Upper lobe of left lung (tissue), 6 donors: ENCODE data around the gene DLGAP1. TPM values are rescaled to one million over a fixed set of nuclear protein-coding genes. Genes with fewer than 3 reads are reported as not detected.

Experiments
- ATAC-seq, 2 donors: fragments of 200-7000 bp; cut with Tn5 transposase; one replicate each; pipeline ENCODE4 v1.9.1; 2022; ENCODE audit warnings: mild to moderate bottlenecking in 2 of 2, moderate library complexity in 2 of 2; ENCODE audit not compliant: low FRiP score in 2 of 2
- DNase-seq, 2 donors: peaks; one replicate each; pipeline ENCODE4 v3.0.0-alpha.2; 2019 to 2020
- H3K27ac ChIP-seq, 4 donors: fragments of 200-600 bp; sonication (generic); one replicate each; pipeline ENCODE4 v1.5.1; 2016 to 2019
- H3K27me3 ChIP-seq, 4 donors: fragments of 200-600 bp; sonication (generic); one replicate each; pipeline ENCODE4 v1.5.1; 2017 to 2019
- H3K36me3 ChIP-seq, 4 donors: fragments of 200-600 bp; sonication (generic); one replicate each; pipeline ENCODE4 v1.5.1; 2016 to 2019
- H3K4me1 ChIP-seq, 4 donors: fragments of 200-600 bp; sonication (generic); one replicate each; pipeline ENCODE4 v1.5.1; 2018 to 2019
- H3K4me3 ChIP-seq, 4 donors: fragments of 200-600 bp; sonication (generic); one replicate each; pipeline ENCODE4 v1.5.1; 2017 to 2019; ENCODE audit warnings: mild to moderate bottlenecking in 2 of 4, moderate library complexity in 1 of 4
- H3K9me3 ChIP-seq, 4 donors: fragments of 200-600 bp; sonication (generic); one replicate each; pipeline ENCODE4 v1.5.1; 2018 to 2019
- EP300 ChIP-seq, 4 donors: sonication (generic); formaldehyde crosslinking; IDR thresholded peaks; one replicate each; pipeline ENCODE4 v1.5.1; 2017; ENCODE audit warnings: antibody characterized with exemption in 4 of 4, control low read depth in 2 of 4
- POLR2A ChIP-seq, 4 donors: fragments of 450-650 bp; IDR thresholded peaks; one replicate each; pipeline ENCODE4 v1.5.1; 2016 to 2017; ENCODE audit warnings: antibody characterized with exemption in 4 of 4, mild to moderate bottlenecking in 2 of 4
- POLR2AphosphoS5 ChIP-seq, 2 donors: sonication (generic); formaldehyde crosslinking; IDR thresholded peaks; one replicate each; pipeline ENCODE4 v1.5.1; 2017; ENCODE audit warnings: antibody characterized with exemption in 2 of 2
- WGBS, 2 donors: methylation state at CpG; one replicate each; pipeline ENCODE4 v1.1.5; 2017 to 2018; 5-methylcytosine and 5-hydroxymethylcytosine counted together
- total RNA-seq, 6 donors: library from RNA; depleted of rRNA in 4 of 6; stranded (reverse); fragments of >200 nt in 4 of 6; gene quantifications; one replicate each; pipeline versions ENCODE4 v1.1.0 to v1.2.1, GENCODE V29; 2016 to 2021
- TF ChIP-seq, protein P1 (sequence below), 6 experiments: fragments of 450-650 bp in 4 of 6; fragments of 200-600 bp in 2 of 6; sonication (generic) in 2 of 6; IDR thresholded peaks; one replicate each; pipeline ENCODE4 v1.5.1; 2016 to 2019; ENCODE audit warnings: antibody characterized with exemption in 6 of 6
- donor health status: DM: no; HTN: no; CAD: no; lungs with moderate emphysema.
- donor health status: DM: no; HTN: yes; CAD: no; lungs with severe emphysema.

Gene DLGAP1
- total RNA-seq, 6 donors from 2014 or later = 2.1 to 4.6 (median 3.6) TPM

- H3K9me3 ChIP-seq = no peaks in the 10 kb centered on the region
- H3K36me3 ChIP-seq = no peaks in the 10 kb centered on the region
- no peak overlapping the region for H3K27ac ChIP-seq
- no peak overlapping the region for H3K4me3 ChIP-seq
- peaks cover 0 to 5% (median 4%) of the 10 kb centered on the region in 4 donors for H3K4me1 ChIP-seq
- TF ChIP-seq, protein P1, sequence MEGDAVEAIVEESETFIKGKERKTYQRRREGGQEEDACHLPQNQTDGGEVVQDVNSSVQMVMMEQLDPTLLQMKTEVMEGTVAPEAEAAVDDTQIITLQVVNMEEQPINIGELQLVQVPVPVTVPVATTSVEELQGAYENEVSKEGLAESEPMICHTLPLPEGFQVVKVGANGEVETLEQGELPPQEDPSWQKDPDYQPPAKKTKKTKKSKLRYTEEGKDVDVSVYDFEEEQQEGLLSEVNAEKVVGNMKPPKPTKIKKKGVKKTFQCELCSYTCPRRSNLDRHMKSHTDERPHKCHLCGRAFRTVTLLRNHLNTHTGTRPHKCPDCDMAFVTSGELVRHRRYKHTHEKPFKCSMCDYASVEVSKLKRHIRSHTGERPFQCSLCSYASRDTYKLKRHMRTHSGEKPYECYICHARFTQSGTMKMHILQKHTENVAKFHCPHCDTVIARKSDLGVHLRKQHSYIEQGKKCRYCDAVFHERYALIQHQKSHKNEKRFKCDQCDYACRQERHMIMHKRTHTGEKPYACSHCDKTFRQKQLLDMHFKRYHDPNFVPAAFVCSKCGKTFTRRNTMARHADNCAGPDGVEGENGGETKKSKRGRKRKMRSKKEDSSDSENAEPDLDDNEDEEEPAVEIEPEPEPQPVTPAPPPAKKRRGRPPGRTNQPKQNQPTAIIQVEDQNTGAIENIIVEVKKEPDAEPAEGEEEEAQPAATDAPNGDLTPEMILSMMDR (IDR thresholded peaks at IDR 0.05) = no peak
- no peak for TF ChIP-seq EP300 (IDR thresholded peaks at IDR 0.05)
- TF ChIP-seq POLR2A (IDR thresholded peaks at IDR 0.05) = no peak
- no peak for TF ChIP-seq POLR2AphosphoS5 (IDR thresholded peaks at IDR 0.05)
- no peaks in the 10 kb centered on the region for H3K27me3 ChIP-seq
- ATAC-seq = no peak
- DNase-seq = no peak
- WGBS, 2 donors = 84 to 94% methylated on average over 3 of the region's 3 CpGs
Observed at GRCh38 chr18:3471141-3471648, 983.9 kb downstream of the DLGAP1 start.

- 77 to 83% methylated on average over 8 of the region's 8 CpGs for WGBS, 2 donors
- Histone ChIP-seq H3K4me3 (no peak overlapping the region), H3K4me1 (peaks cover 0 to 8% (median 4%) of the 10 kb centered on the region in 4 donors), H3K27me3 (no peaks in the 10 kb centered on the region), H3K36me3 (no peaks in the 10 kb centered on the region), H3K9me3 (no peaks in the 10 kb centered on the region), H3K27ac (no peak overlapping the region)
- TF ChIP-seq POLR2A (IDR thresholded peaks at IDR 0.05) (no peak), POLR2AphosphoS5 (IDR thresholded peaks at IDR 0.05) (no peak), EP300 (IDR thresholded peaks at IDR 0.05) (no peak)
- TF ChIP-seq, protein P1 (IDR thresholded peaks at IDR 0.05) = no peak
- DNase-seq (peak in 1 of 2 donors; percentile 46), ATAC-seq (no peak)
Observed at GRCh38 chr18:3468833-3469232, 986.3 kb downstream of the DLGAP1 start.

DNA sequence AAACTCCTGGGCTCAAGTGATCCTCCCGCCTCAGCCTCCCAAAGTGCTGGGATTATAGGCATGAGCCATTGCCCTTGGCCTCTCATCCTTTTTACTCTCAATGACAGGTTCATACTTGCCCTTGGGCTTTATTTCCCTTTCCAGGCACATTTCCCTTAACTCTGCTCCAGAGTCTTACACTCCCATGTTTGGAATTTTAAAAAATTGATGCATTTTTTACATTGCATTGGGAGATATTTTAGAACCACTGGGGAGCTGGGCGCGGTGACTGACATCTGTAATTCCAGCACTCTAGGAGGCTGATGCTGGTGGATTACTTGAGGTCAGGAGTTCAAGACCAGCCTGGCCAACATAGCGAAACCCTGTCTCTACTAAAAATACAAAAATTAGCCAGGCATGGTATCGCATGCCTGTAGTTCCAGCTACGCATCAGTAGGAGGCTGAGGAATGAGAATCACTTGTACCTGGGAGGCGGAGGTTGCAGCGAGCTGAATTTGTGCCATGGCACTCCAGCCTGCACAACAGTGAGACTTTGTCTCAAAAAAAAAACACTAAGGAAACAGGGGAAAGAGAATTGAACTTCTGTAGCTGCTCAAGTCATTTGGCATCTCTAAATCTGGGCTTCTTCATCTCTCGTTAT lies 986.9 kb downstream of the DLGAP1 start:
- no peaks in the 10 kb centered on the region for H3K9me3 ChIP-seq
- no peak for TF ChIP-seq POLR2AphosphoS5 (IDR thresholded peaks at IDR 0.05)
- no peak for TF ChIP-seq EP300 (IDR thresholded peaks at IDR 0.05)
- no peak for TF ChIP-seq POLR2A (IDR thresholded peaks at IDR 0.05)
- TF ChIP-seq, protein P1 (IDR thresholded peaks at IDR 0.05) = no peak
- no peak overlapping the region for H3K27ac ChIP-seq
- no peak for DNase-seq
- H3K4me3 ChIP-seq = no peak overlapping the region
- H3K4me1 ChIP-seq = peaks cover 0 to 8% (median 4%) of the 10 kb centered on the region in 4 donors
- WGBS, 2 donors = 96 to 98% methylated on average over 9 of the region's 9 CpGs
- no peaks in the 10 kb centered on the region for H3K36me3 ChIP-seq
- ATAC-seq = no peak
- H3K27me3 ChIP-seq = no peaks in the 10 kb centered on the region

DNA sequence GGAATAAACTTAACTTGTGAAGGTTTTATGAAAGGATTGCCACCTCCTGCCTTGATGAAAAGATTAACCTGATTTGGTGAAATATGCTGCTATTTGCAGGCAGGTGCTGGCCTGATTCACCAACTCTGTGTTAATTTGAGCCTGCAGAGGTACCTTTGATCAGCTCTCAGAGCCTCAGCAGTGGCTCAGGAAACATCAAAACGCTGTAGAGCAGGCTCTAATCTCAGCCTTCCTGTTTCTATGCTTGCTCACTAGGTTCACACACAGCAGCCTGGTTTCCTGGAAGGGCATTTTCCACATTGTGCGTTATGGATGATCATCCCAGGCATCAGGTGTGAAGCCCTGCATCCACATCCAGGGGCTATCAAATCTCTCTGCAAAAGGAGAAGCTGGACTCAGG lies 988.2 kb downstream of the DLGAP1 start:
- no peak for DNase-seq
- H3K36me3 ChIP-seq = peaks cover 0 to 7% (median 0%) of the 10 kb centered on the region in 4 donors
- no peak for ATAC-seq
- no peak overlapping the region for H3K27ac ChIP-seq
- no peaks in the 10 kb centered on the region for H3K9me3 ChIP-seq
- peaks cover 0 to 8% (median 4%) of the 10 kb centered on the region in 4 donors for H3K4me1 ChIP-seq
- H3K4me3 ChIP-seq = no peak overlapping the region
- 20 to 26% methylated on average over 1 to 2 of the region's 2 CpGs for WGBS, 2 donors
- no peak for TF ChIP-seq EP300 (IDR thresholded peaks at IDR 0.05)
- no peak for TF ChIP-seq POLR2AphosphoS5 (IDR thresholded peaks at IDR 0.05)
- TF ChIP-seq, protein P1 (IDR thresholded peaks at IDR 0.05) = no peak
- no peak for TF ChIP-seq POLR2A (IDR thresholded peaks at IDR 0.05)
- H3K27me3 ChIP-seq = no peaks in the 10 kb centered on the region

DNA sequence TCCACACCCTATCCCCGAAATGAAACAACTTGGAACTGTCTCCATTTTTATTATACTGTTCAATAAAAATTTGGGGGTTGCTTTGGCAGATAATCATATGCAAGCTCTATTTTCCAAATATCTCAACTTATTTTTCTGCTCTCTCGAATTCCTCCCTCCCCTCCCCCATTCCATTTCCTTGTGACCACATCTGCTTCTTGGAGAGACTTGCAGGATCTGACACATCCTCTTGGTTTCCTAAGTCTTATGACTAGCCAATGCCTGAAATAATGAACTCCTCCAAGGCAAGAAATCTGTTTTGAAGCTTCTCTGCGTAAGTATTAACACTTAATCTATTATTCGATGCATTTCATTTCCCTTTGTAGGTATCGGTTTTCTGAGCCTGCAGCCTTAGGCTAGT lies 989.1 kb downstream of the DLGAP1 start:
- WGBS, 2 donors = 47 to 61% methylated on average over 5 of the region's 5 CpGs
- TF ChIP-seq, protein P1 (IDR thresholded peaks at IDR 0.05) = no peak
- no peak for TF ChIP-seq POLR2A (IDR thresholded peaks at IDR 0.05)
- TF ChIP-seq POLR2AphosphoS5 (IDR thresholded peaks at IDR 0.05) = no peak
- no peak for TF ChIP-seq EP300 (IDR thresholded peaks at IDR 0.05)
- Histone ChIP-seq H3K4me1 (peaks cover 0 to 8% (median 4%) of the 10 kb centered on the region in 4 donors), H3K36me3 (peaks cover 0 to 11% (median 0%) of the 10 kb centered on the region in 4 donors), H3K27me3 (no peaks in the 10 kb centered on the region), H3K4me3 (no peak overlapping the region), H3K9me3 (no peaks in the 10 kb centered on the region), H3K27ac (no peak overlapping the region)
- ATAC-seq = peak in 1 of 2 donors; percentile 80
- DNase-seq = no peak
